NCI-H146 treated with DMSO at 0.1 percent for 48 hours (cell line): Measurements from ENCODE around the gene VWF.
"Not testable (repeated sequence)": the region's sequence is repeated elsewhere in the genome, so short reads cannot be mapped to it uniquely, and the experiment has no call there.

Experiments used
- DNase-seq: peaks from one replicate; lab custom pipeline; 2025; ENCODE audit not compliant: unreplicated experiment; lab: John Stamatoyannopoulos, UW

VWF gene

DNA sequence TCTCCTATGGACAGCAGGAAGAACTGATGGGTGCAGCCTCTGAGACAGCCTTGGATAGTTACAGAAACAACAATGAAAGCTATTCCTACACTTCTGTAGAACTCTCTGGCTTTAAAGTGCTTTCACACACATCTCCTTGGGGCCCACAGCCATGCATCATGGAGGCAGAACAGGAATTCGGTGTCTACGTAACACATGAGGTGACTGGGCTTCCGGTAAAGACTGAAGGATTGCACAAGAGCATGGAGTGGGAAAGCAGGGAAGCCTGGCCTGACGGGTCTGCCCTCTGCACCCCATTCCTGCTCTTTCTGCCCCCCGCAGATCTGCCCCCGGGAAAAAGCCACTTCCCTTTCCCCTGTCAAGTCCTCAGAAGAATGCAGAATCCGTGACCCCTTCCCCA is 82.6 kb downstream of the VWF start:
- no peak for DNase-seq

DNA sequence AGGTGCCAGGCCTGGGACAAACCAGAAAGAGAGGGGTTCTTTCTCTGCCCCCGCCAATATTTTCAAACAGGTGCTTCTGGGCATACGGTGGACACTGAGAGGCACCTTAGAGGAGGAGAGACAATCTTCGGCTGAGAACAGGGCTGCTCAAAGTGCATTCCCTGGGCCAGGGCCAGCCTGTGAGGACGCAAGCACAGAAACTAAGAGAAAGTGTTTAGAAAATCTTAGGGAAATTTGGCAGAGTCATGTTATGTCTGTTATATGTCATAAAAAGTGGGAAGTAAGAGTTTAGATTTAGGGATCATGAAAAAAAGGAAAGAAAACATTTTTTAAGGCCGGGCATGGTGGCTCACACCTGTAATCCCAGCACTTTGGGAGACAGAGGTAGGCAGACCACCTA is 83.7 kb downstream of the VWF start:
- DNase-seq = no peak

GRCh38 chr12:6039894-6040601 is 84.4 kb downstream of the VWF start:
- peak; percentile 80 for DNase-seq

DNA sequence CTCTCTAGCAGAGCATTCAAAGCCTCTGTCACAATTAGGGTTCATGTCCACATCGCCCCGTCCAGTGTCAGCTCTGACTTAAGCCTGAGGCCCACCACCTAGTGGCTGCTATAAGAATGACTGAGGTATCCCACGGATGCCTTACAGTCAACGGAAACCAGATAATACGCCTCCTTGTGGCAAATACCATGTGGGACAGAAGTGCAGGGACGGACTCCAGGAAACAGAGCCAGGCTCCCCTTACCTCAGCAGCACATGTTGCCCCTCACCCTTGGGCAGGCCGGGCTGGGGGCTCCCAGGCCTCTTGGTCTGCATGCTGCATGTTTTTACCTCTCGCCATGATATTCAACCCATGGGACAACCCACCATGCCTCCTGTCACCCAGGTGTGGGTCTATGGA is 86.3 kb downstream of the VWF start:
- DNase-seq = peak; percentile 93

DNA sequence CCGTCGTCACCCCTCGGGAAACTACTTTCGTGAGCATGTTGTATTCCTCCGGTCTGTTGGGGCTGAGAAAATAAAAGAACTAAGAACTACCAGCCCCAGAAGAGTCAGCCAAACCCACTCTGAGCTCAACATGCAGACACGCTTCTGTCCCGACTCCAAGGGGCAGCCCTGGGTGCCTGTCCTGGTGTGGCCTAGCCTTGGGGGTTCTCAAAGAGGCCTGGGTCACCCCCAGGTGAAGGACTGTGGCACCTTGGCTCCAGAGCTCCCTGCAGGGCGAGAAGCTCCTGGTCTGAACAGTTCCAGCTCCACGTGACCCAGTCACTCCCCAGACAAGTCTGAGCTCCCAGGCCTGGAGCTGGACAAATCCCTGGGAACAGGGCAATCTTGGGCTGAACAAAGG is 87.0 kb downstream of the VWF start:
- DNase-seq = no peak

- no peak for DNase-seq
Observed at GRCh38 chr12:6036509-6036908, 88.0 kb downstream of the VWF start.

DNA sequence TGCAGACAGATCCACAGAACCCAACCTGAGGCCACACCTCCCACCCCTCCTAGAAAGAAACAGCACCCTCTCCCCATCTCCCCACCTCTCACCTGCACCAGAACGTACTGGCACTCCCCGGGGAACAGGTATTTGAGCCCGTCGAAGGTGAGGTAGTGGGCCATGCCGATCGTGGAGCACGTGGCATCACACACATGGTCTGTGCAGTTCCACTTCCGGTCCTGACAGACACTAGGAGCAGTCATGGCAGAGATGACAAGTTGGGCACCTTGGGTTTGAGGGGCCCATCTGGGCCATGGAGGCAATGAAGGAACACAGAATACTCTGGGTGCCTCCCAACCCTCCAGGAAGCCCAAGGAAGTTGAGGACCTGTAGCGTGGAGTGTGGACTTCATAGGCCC is 89.9 kb downstream of the VWF start:
- no peak for DNase-seq

DNA sequence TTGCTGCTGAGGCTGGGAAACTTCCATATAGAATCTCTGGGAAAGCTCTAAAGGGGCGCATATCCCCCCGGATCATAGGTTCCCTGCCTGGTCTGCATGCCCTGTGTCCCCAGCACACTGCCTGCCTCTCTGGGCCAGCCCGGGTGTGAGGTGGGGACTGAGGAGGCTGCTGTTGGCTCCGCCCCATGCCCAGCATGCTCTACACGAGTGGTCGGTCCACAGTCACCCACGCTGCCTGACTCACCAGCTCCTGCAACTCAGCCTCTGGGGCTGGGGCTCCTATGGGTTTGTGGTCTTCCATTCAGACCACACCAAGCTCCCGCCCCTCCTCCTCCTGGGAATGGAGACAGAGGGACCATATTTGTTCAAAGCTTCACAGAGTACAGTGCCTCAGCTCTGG is 90.9 kb downstream of the VWF start:
- no peak for DNase-seq

DNA sequence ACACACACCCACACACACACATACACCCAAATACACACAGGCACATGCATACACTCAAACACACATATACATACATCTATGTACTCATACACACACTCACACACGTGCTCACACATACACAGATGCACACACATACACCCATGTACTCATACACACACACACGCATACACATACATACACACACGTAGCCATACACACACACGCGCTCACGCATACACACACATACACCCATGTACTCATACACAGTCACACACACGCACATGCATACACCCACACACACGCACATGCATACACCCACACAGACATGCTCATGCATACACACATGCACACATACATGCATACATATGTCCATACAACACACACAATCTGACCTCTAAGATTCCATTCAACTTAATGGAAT is 91.7 kb downstream of the VWF start:
- no peak for DNase-seq

GRCh38 chr12:6031001-6031400 is 93.5 kb downstream of the VWF start:
- no peak for DNase-seq

- DNase-seq = no peak
Observed at GRCh38 chr12:6030081-6030480, 94.4 kb downstream of the VWF start.

- DNase-seq = no peak
Observed at GRCh38 chr12:6029401-6029800, 95.1 kb downstream of the VWF start.

DNA sequence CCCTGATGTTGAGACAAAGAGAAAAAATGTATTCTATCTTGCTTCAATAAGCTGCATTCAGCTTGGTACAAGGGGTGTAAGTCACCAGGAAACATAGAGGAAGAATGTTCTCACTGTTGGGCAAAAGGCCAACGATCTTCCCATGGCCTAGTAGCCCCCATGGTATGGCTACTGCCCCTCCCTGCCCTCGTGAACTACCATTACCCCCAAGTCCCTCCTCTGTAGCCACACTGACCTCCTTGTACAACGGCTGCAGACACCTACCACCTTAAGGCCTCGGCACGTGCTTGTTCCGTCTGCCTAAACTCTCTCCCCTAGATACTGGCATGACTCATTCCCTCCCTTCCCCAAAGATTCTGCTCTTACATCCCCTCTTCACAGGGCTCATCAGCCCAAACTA is 97.5 kb downstream of the VWF start:
- no peak for DNase-seq

DNA sequence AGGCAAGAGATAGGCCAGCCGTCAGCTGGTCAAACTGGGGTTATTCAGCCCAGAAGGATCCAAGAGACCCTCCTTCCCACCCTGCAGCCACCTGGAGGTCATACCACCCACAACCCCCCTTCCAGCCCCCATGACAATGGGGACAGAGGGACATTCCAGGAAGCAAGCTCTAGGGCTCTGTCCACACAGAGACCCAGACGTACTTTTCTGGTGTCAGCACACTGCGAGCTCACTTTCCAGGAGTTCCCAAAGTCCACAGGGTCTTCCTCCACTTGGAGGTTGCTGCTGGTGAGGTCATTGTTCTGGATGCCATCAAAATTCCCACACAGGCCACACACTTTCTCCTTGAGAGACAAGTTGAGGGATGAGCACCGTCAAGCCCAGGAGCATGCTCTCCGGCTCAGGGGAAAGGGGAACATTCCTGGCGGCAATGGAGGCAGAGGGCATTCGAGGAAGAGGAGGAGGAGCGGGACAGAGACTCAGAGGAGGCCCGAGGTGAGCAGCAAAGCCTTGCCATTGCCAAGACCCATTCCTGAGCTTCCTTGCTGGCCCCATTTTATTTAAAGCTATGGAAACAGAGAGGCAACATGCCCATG is 98.7 kb downstream of the VWF start:
- not testable (repeated sequence) for DNase-seq

DNA sequence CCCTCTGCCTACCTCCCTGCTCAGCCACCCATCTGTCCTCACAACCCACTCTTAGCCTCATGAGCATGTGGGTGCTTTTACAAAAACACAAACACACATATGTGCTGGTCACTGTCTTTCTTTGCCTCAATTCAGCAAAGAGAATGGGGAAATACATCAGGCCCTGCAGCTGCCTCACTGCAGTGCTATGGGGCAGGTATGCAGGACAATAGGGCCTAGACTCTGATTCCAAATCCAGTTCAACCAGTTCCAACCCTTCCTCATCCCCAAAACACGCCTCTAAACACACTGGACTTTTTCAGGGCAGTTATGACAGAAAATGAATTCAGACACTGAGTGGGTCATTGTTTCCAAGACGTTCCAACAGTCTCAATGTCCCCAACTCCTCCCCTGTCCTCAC is 100.4 kb downstream of the VWF start:
- DNase-seq = not testable (repeated sequence)

DNA sequence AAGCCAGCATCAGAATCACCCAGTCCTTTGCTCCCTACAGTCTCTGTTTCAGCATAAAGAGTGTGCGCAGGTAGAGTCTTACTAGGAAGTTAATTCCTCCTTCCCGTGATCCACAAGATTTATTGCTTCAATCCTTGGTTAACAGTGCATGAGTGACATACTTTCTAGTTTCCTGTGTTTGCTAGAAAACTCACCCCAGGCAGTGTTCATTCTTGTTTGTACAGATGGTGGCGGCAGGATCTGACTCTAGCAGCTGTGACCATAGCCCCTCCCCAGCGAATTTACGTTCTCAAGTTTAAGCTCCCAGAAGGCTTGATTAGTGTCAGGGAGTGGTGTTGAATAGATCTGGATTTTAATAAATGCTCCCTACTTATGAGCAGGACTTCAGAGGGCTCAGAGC is 103.5 kb downstream of the VWF start:
- DNase-seq = peak; percentile 86

DNA sequence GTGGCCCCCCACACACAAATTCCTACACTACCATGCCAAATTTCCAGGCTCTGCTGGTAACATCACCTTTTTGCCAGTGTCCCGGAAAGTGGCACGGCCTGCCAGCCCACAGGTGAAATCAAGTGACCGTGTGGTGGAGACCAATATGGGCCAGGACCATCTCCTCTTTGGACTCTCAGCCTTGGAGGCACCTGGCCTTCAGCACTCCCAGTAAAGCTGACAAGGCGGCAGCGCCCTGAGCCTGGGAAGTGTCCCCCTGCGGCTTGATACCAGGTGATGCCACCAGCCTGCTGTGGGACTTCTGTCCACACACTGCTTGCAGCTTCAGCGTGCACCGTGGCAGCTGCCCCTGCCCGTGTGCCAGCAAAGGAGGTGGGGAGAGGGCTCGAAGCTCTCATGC is 104.0 kb downstream of the VWF start:
- not testable (repeated sequence) for DNase-seq

- not testable (repeated sequence) for DNase-seq
Observed at GRCh38 chr12:6019256-6019655, 105.2 kb downstream of the VWF start.

DNA sequence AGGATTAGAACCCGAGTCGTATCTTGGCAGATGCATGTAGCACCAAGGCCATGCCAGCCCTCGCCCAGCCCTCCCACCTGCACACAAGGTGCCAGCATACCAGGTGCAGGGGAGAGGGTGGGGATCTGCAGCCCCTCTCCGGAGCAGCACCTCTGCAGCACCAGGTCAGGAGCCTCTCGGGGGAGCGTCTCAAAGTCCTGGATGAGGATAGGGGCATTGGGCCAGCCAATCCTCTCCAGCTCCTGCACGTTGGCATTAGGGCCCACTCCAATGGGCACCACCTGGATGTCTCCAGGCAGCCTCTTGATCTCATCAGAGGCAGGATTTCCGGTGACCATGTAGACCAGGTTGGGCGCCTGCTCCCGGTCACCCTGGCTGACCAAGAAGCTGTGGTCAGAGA is 106.2 kb downstream of the VWF start:
- no peak for DNase-seq

GRCh38 chr12:6016756-6017155 is 107.7 kb downstream of the VWF start:
- no peak for DNase-seq

- DNase-seq = not testable (repeated sequence)
Observed at GRCh38 chr12:6016004-6016403, 108.5 kb downstream of the VWF start.

- DNase-seq = not testable (repeated sequence)
Observed at GRCh38 chr12:6015271-6015670, 109.2 kb downstream of the VWF start.
